Gastrocnemius medialis (tissue), 4 donors: Measurements from ENCODE around the gene CYP19A1.

Source experiments
- CTCF ChIP-seq, 5 experiments: fragments of 450-650 bp in 3 of 5; fragments of 200-600 bp in 2 of 5; sonication (generic) in 2 of 5; IDR thresholded peaks in 4 of 5; conservative IDR thresholded peaks in 1 of 5; 1 replicate in 4 of 5; 2 replicates in 1 of 5; pipeline ENCODE4 v1.5.1; 2016 to 2019; ENCODE audit warnings: antibody characterized with exemption in 5 of 5, mild to moderate bottlenecking in 3 of 5, moderate library complexity in 3 of 5
- POLR2A ChIP-seq, 2 donors: fragments of 450-650 bp; IDR thresholded peaks; one replicate each; pipeline ENCODE4 v1.6.1; 2017; ENCODE audit warnings: antibody characterized with exemption in 2 of 2, mild to moderate bottlenecking in 2 of 2, moderate library complexity in 2 of 2

- no peak for TF ChIP-seq CTCF (IDR thresholded peaks at IDR 0.05 in 4 of 5, conservative IDR thresholded peaks at IDR 0.05 in 1 of 5)
- TF ChIP-seq POLR2A (IDR thresholded peaks at IDR 0.05) = no peak
Observed at GRCh38 chr15:51307811-51308210, 30.6 kb downstream of the CYP19A1 start.
